ENCODE data around the gene TTC7B. TPM values are rescaled to one million over a fixed set of nuclear protein-coding genes. Genes with fewer than 3 reads are reported as not detected.
A peak's percentile ranks its signal among the peaks of the same experiment; 100 is the strongest.

The TTC7B gene
- total RNA-seq, 1 experiment from 2014 or later: 24.2 TPM

DNA sequence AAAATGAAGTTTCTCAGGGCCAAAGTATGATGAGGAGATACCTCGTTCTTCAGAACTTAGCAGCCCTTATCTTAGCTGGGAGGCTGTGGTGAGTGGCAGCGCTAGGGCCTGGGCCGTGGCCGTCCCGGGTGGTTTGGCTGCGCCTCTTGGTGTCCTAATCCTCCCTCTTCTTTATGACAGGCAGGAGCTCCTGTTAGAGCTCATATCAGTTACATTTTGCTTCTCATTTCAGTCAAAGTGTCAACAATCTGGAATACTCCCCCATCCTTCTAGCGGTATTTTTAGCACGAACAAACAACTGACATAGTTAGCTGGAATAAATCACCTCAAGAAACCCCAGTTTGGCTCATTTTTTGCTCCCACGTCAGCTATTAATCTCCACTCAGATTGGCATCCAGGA, 188.8 kb downstream of the TTC7B start:
- H3K9me3 ChIP-seq (replicated peaks): no peaks in the 10 kb centered on the region
- H3K27me3 ChIP-seq (replicated peaks): no peaks in the 10 kb centered on the region
- no peak for DNase-seq (ENCODE audit: low read depth in 1 of 2, low spot score in 2 of 2)
- no peaks in the 10 kb centered on the region for H3K36me3 ChIP-seq
- no peak overlapping the region for H3K27ac ChIP-seq
- H3K4me1 ChIP-seq (replicated peaks): peaks cover 24% of the 10 kb centered on the region
- no peak overlapping the region for H3K4me3 ChIP-seq

DNA sequence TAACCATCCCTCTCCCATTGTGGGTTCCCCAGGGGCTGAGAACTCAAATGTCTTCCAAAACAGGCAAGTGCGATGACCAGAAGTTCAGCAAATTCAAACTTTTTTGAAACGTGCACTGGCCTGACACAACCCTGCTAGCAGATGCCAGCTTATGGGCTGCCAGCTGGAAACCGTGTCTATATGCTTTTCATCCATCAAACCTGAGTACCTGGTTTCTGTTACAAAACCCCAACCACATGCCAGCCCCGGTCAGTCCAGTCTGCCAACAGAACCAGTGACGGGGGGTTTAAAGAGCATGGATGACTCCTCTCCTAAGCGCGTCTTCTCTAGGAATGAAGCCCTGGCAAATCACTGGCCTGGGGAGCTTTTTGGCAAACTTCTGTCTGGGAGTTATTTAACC, 189.7 kb downstream of the TTC7B start:
- DNase-seq (ENCODE audit: low read depth in 1 of 2, low spot score in 2 of 2): no peak
- Histone ChIP-seq H3K27ac (no peak overlapping the region), H3K9me3 (replicated peaks) (no peaks in the 10 kb centered on the region), H3K4me1 (replicated peaks) (peaks cover 22% of the 10 kb centered on the region), H3K4me3 (no peak overlapping the region), H3K36me3 (no peaks in the 10 kb centered on the region), H3K27me3 (replicated peaks) (no peaks in the 10 kb centered on the region)

DNA sequence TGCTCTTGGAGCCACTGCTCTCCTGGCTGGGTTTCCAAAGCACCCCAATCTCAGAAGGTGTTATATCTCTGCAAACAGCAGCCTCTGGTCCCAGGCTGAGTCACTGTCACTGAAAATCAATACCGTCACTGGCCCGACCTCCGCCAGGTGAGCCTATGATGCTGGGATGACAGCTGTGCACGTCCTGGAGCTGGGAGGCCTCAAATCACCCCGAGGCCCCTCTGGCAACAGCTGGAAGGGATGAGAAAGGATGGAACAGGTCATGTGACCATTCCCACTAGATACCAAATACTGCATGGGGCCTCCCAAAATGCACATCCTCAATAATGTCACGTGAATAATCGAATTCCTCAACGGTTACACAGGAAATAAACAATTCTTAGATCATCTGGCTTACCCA, 190.8 kb downstream of the TTC7B start:
- H3K27me3 ChIP-seq (replicated peaks): no peaks in the 10 kb centered on the region
- H3K4me1 ChIP-seq (replicated peaks): peaks cover 22% of the 10 kb centered on the region
- DNase-seq (ENCODE audit: low read depth in 1 of 2, low spot score in 2 of 2): no peak
- H3K4me3 ChIP-seq: no peak overlapping the region
- no peaks in the 10 kb centered on the region for H3K9me3 ChIP-seq (replicated peaks)
- no peak overlapping the region for H3K27ac ChIP-seq
- no peaks in the 10 kb centered on the region for H3K36me3 ChIP-seq

DNA sequence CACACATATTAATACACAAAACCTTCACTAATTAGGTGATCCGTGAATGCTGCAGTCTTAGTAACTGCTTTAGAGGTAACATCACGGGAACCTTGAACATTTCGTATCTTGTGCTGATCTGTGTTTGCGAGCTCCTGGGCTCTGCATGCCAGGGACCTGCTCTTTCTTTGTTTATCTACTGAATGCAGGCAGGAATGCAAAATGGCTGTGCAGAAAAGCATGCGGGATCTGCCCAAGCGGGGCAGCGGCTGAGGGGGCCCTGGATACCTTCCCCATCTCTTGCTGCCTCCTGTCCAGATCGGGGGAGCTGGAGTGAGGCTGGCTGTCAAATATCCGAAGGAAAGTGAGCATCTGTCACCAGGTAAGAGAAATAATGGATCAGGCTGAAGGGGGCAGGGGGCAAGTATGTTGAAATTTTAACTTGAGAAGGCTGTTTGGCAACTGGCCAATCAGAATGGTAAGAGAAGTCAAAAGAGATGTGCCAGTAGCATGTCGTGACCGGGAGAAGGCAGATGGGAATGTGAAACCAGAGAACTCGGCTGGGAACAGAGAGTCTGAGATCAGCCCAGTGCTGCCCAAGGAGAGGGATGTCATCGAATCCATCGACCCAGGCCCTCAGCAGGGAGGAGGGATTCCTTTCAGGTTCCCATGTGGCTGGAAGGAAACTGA, 191.4 kb downstream of the TTC7B start:
- H3K27me3 ChIP-seq (replicated peaks): no peaks in the 10 kb centered on the region
- DNase-seq (ENCODE audit: low read depth in 1 of 2, low spot score in 2 of 2): no peak
- no peak overlapping the region for H3K4me3 ChIP-seq
- no peaks in the 10 kb centered on the region for H3K36me3 ChIP-seq
- H3K27ac ChIP-seq: no peak overlapping the region
- H3K4me1 ChIP-seq (replicated peaks): peaks cover 22% of the 10 kb centered on the region
- H3K9me3 ChIP-seq (replicated peaks): no peaks in the 10 kb centered on the region

DNA sequence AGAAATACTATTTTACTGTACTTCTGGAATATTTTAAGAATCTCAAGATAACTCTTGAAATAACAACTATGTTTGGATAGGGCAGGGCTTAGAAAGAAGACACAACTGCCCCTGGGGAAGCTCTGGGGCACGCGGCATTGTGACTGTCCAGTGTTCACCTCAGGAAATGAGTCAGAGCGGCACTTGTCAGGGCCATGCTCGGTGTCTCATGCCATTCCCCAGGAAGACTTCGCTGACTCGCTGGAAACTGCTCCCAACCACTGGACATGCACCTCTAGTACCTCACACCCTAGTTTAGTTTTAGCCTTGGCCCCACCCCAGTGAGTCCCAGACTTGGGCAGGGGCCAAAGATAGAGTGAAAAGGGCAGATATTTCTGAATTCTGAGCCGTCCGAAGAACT, 192.0 kb downstream of the TTC7B start:
- peaks cover 22% of the 10 kb centered on the region for H3K4me1 ChIP-seq (replicated peaks)
- H3K27ac ChIP-seq: no peak overlapping the region
- H3K9me3 ChIP-seq (replicated peaks): no peaks in the 10 kb centered on the region
- no peak overlapping the region for H3K4me3 ChIP-seq
- DNase-seq (ENCODE audit: low read depth in 1 of 2, low spot score in 2 of 2): peak; percentile 30 to 65
- no peaks in the 10 kb centered on the region for H3K27me3 ChIP-seq (replicated peaks)
- no peaks in the 10 kb centered on the region for H3K36me3 ChIP-seq

DNA sequence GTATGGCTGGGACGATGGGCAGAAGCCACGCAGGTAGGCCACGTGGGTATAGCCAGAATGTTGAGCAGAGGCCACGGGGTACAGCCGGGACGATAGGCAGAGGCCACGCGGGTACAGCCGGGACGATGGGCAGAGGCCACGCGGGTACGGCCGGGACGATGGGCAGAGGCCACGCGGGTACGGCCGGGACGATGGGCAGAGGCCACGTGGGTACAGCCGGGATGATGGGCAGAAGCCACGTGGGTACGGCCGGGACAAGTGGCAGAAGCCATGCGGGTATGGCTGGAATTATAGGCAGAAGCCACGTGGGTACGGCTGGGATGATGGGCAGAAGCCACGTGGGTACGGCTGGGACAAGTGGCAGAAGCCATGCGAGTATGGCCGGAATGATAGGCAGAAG, 195.0 kb downstream of the TTC7B start:
- no peaks in the 10 kb centered on the region for H3K36me3 ChIP-seq
- no peak overlapping the region for H3K27ac ChIP-seq
- H3K4me1 ChIP-seq (replicated peaks): peaks cover 22% of the 10 kb centered on the region
- no peak for DNase-seq (ENCODE audit: low read depth in 1 of 2, low spot score in 2 of 2)
- no peaks in the 10 kb centered on the region for H3K9me3 ChIP-seq (replicated peaks)
- no peaks in the 10 kb centered on the region for H3K27me3 ChIP-seq (replicated peaks)
- H3K4me3 ChIP-seq: no peak overlapping the region

DNA sequence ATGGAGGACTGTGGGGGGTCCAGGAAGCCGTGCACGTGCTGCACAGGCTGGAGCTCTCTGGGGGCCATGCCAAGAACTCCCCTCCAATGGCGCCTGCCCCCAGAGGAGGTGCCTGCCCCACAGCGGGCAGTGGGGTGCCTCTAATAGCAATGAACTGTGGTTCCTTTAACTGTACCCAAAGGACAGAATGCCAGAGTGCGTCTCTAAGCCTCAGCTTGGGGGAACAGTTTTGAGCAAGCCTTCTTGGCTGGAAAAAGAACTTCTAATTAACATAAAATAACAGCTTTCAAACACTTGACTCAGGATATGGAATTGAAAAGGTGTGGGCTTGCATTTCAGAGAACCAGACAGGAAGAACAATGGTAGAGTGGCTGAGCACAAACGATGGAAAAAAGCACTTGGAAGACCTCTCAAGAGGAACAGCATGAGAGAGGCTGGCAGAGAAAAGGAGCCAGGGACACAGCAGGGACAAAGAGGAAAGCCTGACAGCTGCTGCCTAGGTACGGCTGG, 195.6 kb downstream of the TTC7B start:
- Histone ChIP-seq H3K4me1 (replicated peaks) (peaks cover 22% of the 10 kb centered on the region), H3K27me3 (replicated peaks) (no peaks in the 10 kb centered on the region), H3K27ac (no peak overlapping the region), H3K36me3 (no peaks in the 10 kb centered on the region), H3K9me3 (replicated peaks) (no peaks in the 10 kb centered on the region), H3K4me3 (no peak overlapping the region)
- no peak for DNase-seq (ENCODE audit: low read depth in 1 of 2, low spot score in 2 of 2)

DNA sequence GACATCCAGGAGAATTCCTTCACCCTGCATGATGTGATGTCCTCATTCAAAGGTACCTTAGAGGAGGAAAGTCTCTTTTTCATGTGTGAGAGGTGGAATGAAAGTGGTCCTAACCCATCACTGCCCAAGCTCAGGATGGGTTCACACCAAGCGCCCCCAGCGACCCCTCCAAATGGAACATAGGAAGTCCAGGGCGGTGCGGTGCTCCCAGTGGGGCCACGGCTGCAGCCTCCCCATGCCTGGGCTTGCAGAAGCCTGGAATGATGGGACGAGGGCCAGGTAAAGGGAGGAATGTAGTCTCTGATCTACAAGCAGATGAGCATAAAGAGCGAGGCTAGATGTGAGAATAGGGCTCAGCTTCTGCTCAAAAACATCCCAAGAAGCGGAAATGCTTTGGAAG, 196.3 kb downstream of the TTC7B start:
- Histone ChIP-seq H3K27me3 (replicated peaks) (no peaks in the 10 kb centered on the region), H3K4me3 (no peak overlapping the region), H3K27ac (no peak overlapping the region), H3K9me3 (replicated peaks) (no peaks in the 10 kb centered on the region), H3K36me3 (no peaks in the 10 kb centered on the region), H3K4me1 (replicated peaks) (peaks cover 15% of the 10 kb centered on the region)
- no peak for DNase-seq (ENCODE audit: low read depth in 1 of 2, low spot score in 2 of 2)

DNA sequence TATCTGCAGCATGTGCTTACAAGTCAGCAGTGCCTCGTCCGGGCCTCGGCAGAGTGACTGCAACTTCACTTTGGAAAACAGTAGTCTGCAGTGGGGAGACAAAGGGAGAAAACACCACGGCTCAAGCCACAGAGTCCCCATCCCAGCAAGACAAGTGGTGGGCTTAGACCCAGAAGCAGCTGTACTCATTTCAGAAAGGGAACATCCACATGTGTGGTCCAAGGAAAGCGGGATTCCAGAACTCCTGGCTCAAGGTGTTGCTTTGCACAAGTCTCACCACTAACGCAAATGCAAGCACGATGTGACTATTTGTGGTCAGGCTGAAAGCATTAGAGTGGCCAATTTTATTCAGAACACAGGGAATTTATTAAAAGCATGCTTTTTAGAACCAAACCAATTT, 198.3 kb downstream of the TTC7B start:
- Histone ChIP-seq H3K27ac (no peak overlapping the region), H3K27me3 (replicated peaks) (no peaks in the 10 kb centered on the region), H3K9me3 (replicated peaks) (no peaks in the 10 kb centered on the region), H3K36me3 (no peaks in the 10 kb centered on the region), H3K4me1 (replicated peaks) (no peaks in the 10 kb centered on the region), H3K4me3 (no peak overlapping the region)
- DNase-seq (ENCODE audit: low read depth in 1 of 2, low spot score in 2 of 2): no peak

DNA sequence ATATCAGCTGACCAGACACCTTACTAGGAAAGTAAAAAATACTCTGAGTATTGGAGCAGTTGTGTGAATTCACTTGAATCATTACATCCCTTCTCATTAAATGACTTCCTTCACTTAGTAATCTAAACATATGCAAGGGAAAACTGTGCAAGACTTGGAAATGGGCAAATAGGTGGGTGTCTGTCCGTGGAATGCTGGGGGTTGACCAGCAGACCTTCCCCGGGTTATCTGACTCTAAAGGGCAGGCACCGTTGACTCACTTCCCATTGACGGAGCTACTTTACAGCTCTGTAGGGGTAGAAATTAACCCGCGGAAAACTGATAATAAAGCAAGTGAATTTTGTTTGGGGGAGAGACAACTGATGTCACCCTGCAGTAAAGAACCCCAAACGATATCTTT, 199.3 kb downstream of the TTC7B start:
- Histone ChIP-seq H3K9me3 (replicated peaks) (no peaks in the 10 kb centered on the region), H3K36me3 (no peaks in the 10 kb centered on the region), H3K27ac (no peak overlapping the region), H3K4me1 (replicated peaks) (no peaks in the 10 kb centered on the region), H3K27me3 (replicated peaks) (no peaks in the 10 kb centered on the region), H3K4me3 (no peak overlapping the region)
- DNase-seq (ENCODE audit: low read depth in 1 of 2, low spot score in 2 of 2): no peak

DNA sequence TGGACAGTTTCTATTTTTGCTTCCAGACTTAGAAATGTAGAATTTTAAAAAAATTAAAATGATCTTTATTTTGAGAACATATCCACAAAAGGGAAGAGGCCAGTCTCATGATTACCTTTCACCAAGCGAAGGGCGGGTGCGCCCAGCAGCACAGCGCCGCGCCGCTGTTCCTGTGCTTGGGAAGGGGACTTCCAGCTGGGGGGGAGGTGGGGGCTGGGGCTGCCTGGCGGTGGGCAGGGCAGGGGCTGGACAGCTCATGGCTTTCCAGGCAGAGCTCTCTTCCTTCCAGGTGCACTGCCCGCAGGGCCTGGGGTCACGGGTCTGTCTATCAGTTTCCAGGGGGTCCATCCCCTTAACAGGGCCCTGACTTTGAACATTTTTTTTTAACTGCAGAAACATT, 199.9 kb downstream of the TTC7B start:
- Histone ChIP-seq H3K36me3 (no peaks in the 10 kb centered on the region), H3K9me3 (replicated peaks) (no peaks in the 10 kb centered on the region), H3K4me3 (no peak overlapping the region), H3K27me3 (replicated peaks) (no peaks in the 10 kb centered on the region), H3K27ac (no peak overlapping the region), H3K4me1 (replicated peaks) (no peaks in the 10 kb centered on the region)
- DNase-seq (ENCODE audit: low read depth in 1 of 2, low spot score in 2 of 2): no peak

DNA sequence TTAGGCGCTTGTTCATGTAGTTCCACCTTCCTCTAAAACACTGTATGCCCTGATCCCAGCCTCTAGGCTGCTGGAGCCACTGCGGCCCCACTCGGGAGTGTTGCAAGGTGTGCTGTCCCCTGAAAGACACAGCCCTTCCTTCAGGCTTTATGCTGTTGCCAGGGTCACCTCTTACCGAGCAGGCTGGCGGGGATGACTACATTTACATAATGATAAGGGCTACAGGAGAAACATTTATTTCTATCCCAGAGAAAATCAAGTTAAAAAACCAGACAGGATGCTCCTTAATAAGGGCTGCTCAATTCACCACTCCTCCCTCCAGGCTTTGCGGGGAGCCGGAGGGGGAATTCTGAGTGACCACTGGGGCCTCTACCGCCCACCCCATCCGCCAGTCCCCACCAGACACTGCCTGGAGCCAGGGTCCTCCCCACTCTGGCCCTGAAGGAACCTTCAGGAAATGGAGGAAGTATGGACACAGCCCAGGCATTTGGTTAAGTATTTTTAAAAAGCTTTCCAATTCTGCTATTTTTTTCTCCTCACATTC, 200.6 kb downstream of the TTC7B start:
- H3K27me3 ChIP-seq (replicated peaks): no peaks in the 10 kb centered on the region
- no peak overlapping the region for H3K27ac ChIP-seq
- H3K4me3 ChIP-seq: no peak overlapping the region
- no peaks in the 10 kb centered on the region for H3K4me1 ChIP-seq (replicated peaks)
- no peaks in the 10 kb centered on the region for H3K9me3 ChIP-seq (replicated peaks)
- no peak for DNase-seq (ENCODE audit: low read depth in 1 of 2, low spot score in 2 of 2)
- H3K36me3 ChIP-seq: no peaks in the 10 kb centered on the region

DNA sequence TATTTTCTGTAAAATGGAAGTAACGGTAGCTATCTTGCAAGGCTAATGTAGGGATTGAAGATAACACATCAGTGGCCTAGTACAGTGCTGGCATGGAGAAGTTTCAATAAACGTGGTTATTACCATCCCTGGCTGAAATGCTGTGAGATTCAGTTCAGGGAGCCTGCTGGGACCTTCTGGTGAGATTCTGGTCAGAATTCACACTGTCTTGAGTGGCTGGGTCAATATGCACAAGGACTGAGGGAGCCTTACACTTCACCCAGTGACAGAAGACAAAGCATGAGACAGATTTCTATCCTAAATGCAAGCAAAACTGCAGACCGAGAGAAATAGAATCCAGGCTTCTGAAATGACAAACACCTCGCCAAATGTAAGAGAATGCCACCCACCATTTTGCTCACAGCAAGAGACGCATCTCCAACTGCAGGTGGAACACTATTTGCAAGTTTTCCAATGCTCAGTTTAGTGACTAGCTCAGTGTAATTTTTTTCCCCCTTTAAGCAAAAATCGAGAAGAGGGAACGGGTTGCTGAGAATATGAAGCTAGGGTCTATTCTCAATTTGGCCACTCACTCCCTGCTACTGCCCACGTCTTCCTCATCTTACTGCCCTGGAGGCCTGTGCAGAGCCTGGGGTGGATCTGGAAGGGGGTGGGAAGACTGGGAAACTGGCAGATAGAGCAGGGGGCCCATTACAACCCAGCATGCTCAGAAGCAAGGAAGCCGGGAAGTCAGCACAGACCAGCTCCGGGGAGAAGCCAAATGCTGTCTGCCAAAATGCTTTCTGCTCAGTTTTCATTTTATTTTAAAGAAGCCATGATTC, 201.3 kb downstream of the TTC7B start:
- no peaks in the 10 kb centered on the region for H3K4me1 ChIP-seq (replicated peaks)
- no peaks in the 10 kb centered on the region for H3K9me3 ChIP-seq (replicated peaks)
- H3K27me3 ChIP-seq (replicated peaks): no peaks in the 10 kb centered on the region

DNA sequence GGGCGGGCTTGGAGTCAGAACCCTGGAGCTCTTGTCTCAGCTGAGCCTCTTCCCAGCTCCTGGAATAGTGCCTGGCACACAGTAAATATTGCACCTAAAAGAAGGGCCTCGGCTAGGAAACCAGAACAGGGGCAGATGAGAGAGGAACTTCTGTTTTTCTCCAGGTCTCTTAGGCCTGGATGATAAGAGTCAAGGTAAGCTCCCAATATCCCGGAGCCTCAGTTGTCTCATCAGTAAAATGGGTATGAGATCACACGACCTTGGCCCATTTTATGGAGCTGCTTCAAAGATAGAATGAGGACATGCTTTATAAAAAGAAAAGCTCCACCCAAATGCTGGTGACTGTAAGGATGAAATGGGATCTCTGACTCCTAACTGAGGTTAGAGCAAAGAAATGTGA, 202.2 kb downstream of the TTC7B start:
- Histone ChIP-seq H3K27ac (no peak overlapping the region), H3K27me3 (replicated peaks) (no peaks in the 10 kb centered on the region), H3K4me3 (no peak overlapping the region), H3K36me3 (no peaks in the 10 kb centered on the region), H3K4me1 (replicated peaks) (no peaks in the 10 kb centered on the region), H3K9me3 (replicated peaks) (no peaks in the 10 kb centered on the region)
- no peak for DNase-seq (ENCODE audit: low read depth in 1 of 2, low spot score in 2 of 2)

More for the DNA sequence above, 201.3 kb downstream of the TTC7B start:
- DNase-seq (ENCODE audit: low read depth in 1 of 2, low spot score in 2 of 2): no peak
- no peaks in the 10 kb centered on the region for H3K36me3 ChIP-seq
- H3K4me3 ChIP-seq: no peak overlapping the region
- no peak overlapping the region for H3K27ac ChIP-seq
